ENCODE data around the gene FLT1.

DNA sequence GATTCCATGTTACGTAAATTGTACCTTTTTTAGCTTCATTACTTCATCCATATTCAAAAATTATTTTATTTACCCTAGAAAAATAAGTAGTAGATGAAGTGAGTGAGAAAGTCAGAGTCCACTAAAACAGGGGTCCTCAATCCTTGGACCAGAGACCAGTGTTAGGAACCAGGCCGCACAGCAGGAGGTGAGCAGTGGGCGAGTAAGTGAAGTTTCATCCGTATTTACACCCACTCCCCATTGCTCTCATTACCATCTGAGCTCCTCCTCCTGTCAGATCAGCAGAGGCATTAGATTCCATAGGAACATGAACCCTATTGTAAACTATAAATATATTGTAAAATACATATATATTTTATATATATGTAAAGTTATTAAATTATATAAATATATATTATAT is 237.6 kb downstream of the FLT1 start:
- TF ChIP-seq SIN3A (IDR thresholded peaks at IDR 0.05; ENCODE audit: borderline replicate concordance, insufficient read depth, low read length) = no peak
- TF ChIP-seq, protein P1, sequence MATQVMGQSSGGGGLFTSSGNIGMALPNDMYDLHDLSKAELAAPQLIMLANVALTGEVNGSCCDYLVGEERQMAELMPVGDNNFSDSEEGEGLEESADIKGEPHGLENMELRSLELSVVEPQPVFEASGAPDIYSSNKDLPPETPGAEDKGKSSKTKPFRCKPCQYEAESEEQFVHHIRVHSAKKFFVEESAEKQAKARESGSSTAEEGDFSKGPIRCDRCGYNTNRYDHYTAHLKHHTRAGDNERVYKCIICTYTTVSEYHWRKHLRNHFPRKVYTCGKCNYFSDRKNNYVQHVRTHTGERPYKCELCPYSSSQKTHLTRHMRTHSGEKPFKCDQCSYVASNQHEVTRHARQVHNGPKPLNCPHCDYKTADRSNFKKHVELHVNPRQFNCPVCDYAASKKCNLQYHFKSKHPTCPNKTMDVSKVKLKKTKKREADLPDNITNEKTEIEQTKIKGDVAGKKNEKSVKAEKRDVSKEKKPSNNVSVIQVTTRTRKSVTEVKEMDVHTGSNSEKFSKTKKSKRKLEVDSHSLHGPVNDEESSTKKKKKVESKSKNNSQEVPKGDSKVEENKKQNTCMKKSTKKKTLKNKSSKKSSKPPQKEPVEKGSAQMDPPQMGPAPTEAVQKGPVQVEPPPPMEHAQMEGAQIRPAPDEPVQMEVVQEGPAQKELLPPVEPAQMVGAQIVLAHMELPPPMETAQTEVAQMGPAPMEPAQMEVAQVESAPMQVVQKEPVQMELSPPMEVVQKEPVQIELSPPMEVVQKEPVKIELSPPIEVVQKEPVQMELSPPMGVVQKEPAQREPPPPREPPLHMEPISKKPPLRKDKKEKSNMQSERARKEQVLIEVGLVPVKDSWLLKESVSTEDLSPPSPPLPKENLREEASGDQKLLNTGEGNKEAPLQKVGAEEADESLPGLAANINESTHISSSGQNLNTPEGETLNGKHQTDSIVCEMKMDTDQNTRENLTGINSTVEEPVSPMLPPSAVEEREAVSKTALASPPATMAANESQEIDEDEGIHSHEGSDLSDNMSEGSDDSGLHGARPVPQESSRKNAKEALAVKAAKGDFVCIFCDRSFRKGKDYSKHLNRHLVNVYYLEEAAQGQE (IDR thresholded peaks at IDR 0.05; ENCODE audit: insufficient read depth in 1 of 2, low read depth in 2 of 2, low read length in 2 of 2) = no peak
